Stomach (tissue), 9 donors: ENCODE measurements around the gene CBX4. TPM values are rescaled to one million over a fixed set of nuclear protein-coding genes. Genes with fewer than 3 reads are reported as not detected.

Experiments used
- DNase-seq, 2 donors: peaks; one replicate each; pipeline versions ENCODE4 v3.0.0 to v3.0.0-alpha.2; 2013 to 2019
- H3K27ac ChIP-seq, 5 donors: fragments of 200-600 bp in 4 of 5; sonication (generic) in 4 of 5; one replicate each; pipeline ENCODE4 v1.5.1; 2013 to 2019; ENCODE audit warnings: mild to moderate bottlenecking in 1 of 5, moderate library complexity in 1 of 5
- H3K27me3 ChIP-seq, 3 donors: fragments of 200-600 bp; sonication (generic); one replicate each; pipeline ENCODE4 v1.5.1; 2017 to 2019; ENCODE audit warnings: mixed run types in 1 of 3
- H3K36me3 ChIP-seq, 4 donors: fragments of 200-600 bp; sonication (generic); 1 replicate in 3 of 4; 2 replicates in 1 of 4; pipeline ENCODE4 v1.5.1; 2016 to 2019
- H3K4me1 ChIP-seq, 4 donors: fragments of 200-600 bp; sonication (generic); one replicate each; pipeline ENCODE4 v1.5.1; 2016 to 2019
- H3K4me3 ChIP-seq, 4 donors: fragments of 200-600 bp; sonication (generic) in 3 of 4; one replicate each; pipeline ENCODE4 v1.5.1; 2016 to 2019; ENCODE audit warnings: mild to moderate bottlenecking in 1 of 4
- H3K9me3 ChIP-seq, 4 donors: fragments of 200-600 bp; sonication (generic); one replicate each; pipeline ENCODE4 v1.5.1; 2016 to 2019
- EP300 ChIP-seq: sonication (generic); formaldehyde crosslinking; IDR thresholded peaks from one replicate; pipeline ENCODE4 v1.6.1; 2017; ENCODE audit warnings: antibody characterized with exemption
- POLR2A ChIP-seq, 4 donors: fragments of 450-650 bp; IDR thresholded peaks; one replicate each; pipeline ENCODE4 v1.6.1; 2016; ENCODE audit warnings: antibody characterized with exemption in 4 of 4, control low read depth in 2 of 4, mild to moderate bottlenecking in 1 of 4, moderate library complexity in 1 of 4
- POLR2AphosphoS5 ChIP-seq, 3 donors: sonication (generic); formaldehyde crosslinking; IDR thresholded peaks; one replicate each; pipeline ENCODE4 v1.6.1; 2016; ENCODE audit warnings: antibody characterized with exemption in 3 of 3
- WGBS, 5 donors: extraction: QIAGEN DNeasy Blood & Tissue Kit in 3 of 5; methylation state at CpG; one replicate each; pipeline versions ENCODE4 v1.1.5 to v1.1.7; 2013 to 2018; 5-methylcytosine and 5-hydroxymethylcytosine counted together
- intact Hi-C: fragments of 100-400 bp; cut with DNase I; formaldehyde crosslinking; loops from one replicate; pipeline ENCODE4 v1.15.1; 2023; ENCODE audit warnings: low total_unique reads
- polyA plus RNA-seq, 3 donors: library from polyadenylated mRNA; stranded (reverse); fragments of 200-250 nt; gene quantifications; one replicate each; pipeline ENCODE4 v1.2.3, GENCODE V29; 2013
- total RNA-seq, 5 donors: library from RNA; depleted of rRNA; stranded (reverse); fragments of >200 nt; gene quantifications; one replicate each; pipeline versions ENCODE4 v1.1.0 to v1.2.3, GENCODE V29; 2014 to 2016
- TF ChIP-seq, protein P1 (sequence below), 7 experiments: fragments of 450-650 bp in 4 of 7; fragments of 200-600 bp in 3 of 7; sonication (generic) in 3 of 7; IDR thresholded peaks; one replicate each; pipeline ENCODE4 v1.5.1; 2016 to 2019; ENCODE audit warnings: antibody characterized with exemption in 7 of 7, control low read depth in 2 of 7, mild to moderate bottlenecking in 1 of 7
- donor health status: healthy with polysubstance abuse.
- donor health status: Bipolar disorder and iron deficiency.
- donor health status: healthy.

The CBX4 gene
- total and polyA plus RNA-seq, 8 donors, result 1.8 to 10.6 (median 8.3) TPM

DNA sequence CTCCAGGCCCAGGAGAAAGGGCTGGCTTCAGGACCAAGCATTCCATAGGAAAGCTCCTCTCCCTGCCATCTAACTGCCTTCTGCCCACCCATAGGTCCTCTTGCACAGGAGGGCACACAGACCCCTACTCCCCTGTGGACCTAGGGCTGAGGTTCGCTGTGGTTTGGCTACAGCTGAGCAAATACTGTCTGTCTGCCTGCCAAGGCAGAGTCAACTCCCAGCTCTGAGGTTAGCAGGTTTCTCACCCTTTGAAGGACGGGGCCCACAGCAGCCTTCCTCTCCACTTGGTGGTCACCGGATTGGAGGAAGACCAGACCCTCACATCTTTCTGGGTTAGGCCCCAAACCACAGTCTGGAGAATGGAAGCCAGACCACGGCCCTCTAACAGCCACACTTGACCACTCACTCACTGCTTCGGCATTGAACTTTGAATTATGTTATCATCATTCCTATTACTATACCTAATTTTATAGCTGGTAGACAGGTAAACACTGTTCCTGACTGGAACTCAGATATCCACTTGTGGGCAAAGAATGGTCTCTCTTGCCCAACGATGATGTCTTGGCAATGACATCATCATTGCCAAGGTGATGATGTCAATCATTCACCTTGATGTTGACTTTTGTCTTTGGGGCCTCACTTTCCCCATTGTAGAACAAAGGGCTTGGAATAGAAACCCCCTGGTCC, 14.2 kb downstream of the CBX4 start:
- Histone ChIP-seq H3K4me1 (peaks cover 0 to 20% (median 17%) of the 10 kb centered on the region in 4 donors), H3K27me3 (peaks cover 0 to 22% (median 0%) of the 10 kb centered on the region in 3 donors), H3K27ac (no peak overlapping the region), H3K36me3 (no peaks in the 10 kb centered on the region), H3K4me3 (no peak overlapping the region), H3K9me3 (no peaks in the 10 kb centered on the region)
- intact Hi-C loops, result no loop called here
- 57 to 70% (median 61%) methylated on average over 5 to 6 of the region's 6 CpGs for WGBS, 5 donors
- TF ChIP-seq EP300 (no peak), POLR2A (IDR thresholded peaks at IDR 0.05) (peak in 1 of 4 donors; percentile 17), POLR2AphosphoS5 (IDR thresholded peaks at IDR 0.05) (no peak)
- TF ChIP-seq, protein P1, sequence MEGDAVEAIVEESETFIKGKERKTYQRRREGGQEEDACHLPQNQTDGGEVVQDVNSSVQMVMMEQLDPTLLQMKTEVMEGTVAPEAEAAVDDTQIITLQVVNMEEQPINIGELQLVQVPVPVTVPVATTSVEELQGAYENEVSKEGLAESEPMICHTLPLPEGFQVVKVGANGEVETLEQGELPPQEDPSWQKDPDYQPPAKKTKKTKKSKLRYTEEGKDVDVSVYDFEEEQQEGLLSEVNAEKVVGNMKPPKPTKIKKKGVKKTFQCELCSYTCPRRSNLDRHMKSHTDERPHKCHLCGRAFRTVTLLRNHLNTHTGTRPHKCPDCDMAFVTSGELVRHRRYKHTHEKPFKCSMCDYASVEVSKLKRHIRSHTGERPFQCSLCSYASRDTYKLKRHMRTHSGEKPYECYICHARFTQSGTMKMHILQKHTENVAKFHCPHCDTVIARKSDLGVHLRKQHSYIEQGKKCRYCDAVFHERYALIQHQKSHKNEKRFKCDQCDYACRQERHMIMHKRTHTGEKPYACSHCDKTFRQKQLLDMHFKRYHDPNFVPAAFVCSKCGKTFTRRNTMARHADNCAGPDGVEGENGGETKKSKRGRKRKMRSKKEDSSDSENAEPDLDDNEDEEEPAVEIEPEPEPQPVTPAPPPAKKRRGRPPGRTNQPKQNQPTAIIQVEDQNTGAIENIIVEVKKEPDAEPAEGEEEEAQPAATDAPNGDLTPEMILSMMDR (IDR thresholded peaks at IDR 0.05), result no peak
- DNase-seq, result no peak

- intact Hi-C loops, result no loop called here
- Histone ChIP-seq H3K9me3 (no peaks in the 10 kb centered on the region), H3K4me3 (no peak overlapping the region), H3K4me1 (peaks cover 0 to 12% (median 10%) of the 10 kb centered on the region in 4 donors), H3K36me3 (no peaks in the 10 kb centered on the region), H3K27me3 (peaks cover 0 to 22% (median 0%) of the 10 kb centered on the region in 3 donors), H3K27ac (no peak overlapping the region)
- DNase-seq, result no peak
- TF ChIP-seq POLR2AphosphoS5 (IDR thresholded peaks at IDR 0.05) (no peak), EP300 (no peak), POLR2A (IDR thresholded peaks at IDR 0.05) (no peak)
- TF ChIP-seq, protein P1 (IDR thresholded peaks at IDR 0.05), result no peak
- 95 to 98% (median 96%) methylated on average over 17 of the region's 17 CpGs for WGBS, 5 donors
Observed at GRCh38 chr17:79824234-79824633, 15.0 kb downstream of the CBX4 start.

GRCh38 chr17:79822583-79823124, 16.6 kb downstream of the CBX4 start:
- no peak overlapping the region for H3K4me3 ChIP-seq
- 87 to 96% (median 94%) methylated on average over 17 of the region's 17 CpGs for WGBS, 5 donors
- no peaks in the 10 kb centered on the region for H3K36me3 ChIP-seq
- H3K4me1 ChIP-seq, result peaks cover 0 to 12% (median 3%) of the 10 kb centered on the region in 4 donors
- H3K9me3 ChIP-seq, result no peaks in the 10 kb centered on the region
- intact Hi-C loops, result no loop called here
- peaks cover 0 to 30% (median 0%) of the 10 kb centered on the region in 3 donors for H3K27me3 ChIP-seq
- no peak for DNase-seq
- TF ChIP-seq EP300, result no peak
- no peak for TF ChIP-seq POLR2A (IDR thresholded peaks at IDR 0.05)
- TF ChIP-seq POLR2AphosphoS5 (IDR thresholded peaks at IDR 0.05), result no peak
- TF ChIP-seq, protein P1 (IDR thresholded peaks at IDR 0.05), result no peak
- H3K27ac ChIP-seq, result no peak overlapping the region

GRCh38 chr17:79821331-79822095, 17.7 kb downstream of the CBX4 start:
- no peak overlapping the region for H3K27ac ChIP-seq
- 77 to 83% (median 80%) methylated on average over 9 to 12 of the region's 12 CpGs for WGBS, 5 donors
- peaks cover 0 to 8% (median 3%) of the 10 kb centered on the region in 4 donors for H3K4me1 ChIP-seq
- H3K36me3 ChIP-seq, result no peaks in the 10 kb centered on the region
- H3K9me3 ChIP-seq, result no peaks in the 10 kb centered on the region
- TF ChIP-seq EP300, result no peak
- TF ChIP-seq, protein P1 (IDR thresholded peaks at IDR 0.05), result no peak
- TF ChIP-seq POLR2A (IDR thresholded peaks at IDR 0.05), result no peak
- no peak for TF ChIP-seq POLR2AphosphoS5 (IDR thresholded peaks at IDR 0.05)
- no peak overlapping the region for H3K4me3 ChIP-seq
- intact Hi-C loops, result no loop called here
- no peak for DNase-seq
- H3K27me3 ChIP-seq, result peaks cover 0 to 37% (median 3%) of the 10 kb centered on the region in 3 donors
